ENCODE measurements around the gene TMEM184B.

The TMEM184B gene

DNA sequence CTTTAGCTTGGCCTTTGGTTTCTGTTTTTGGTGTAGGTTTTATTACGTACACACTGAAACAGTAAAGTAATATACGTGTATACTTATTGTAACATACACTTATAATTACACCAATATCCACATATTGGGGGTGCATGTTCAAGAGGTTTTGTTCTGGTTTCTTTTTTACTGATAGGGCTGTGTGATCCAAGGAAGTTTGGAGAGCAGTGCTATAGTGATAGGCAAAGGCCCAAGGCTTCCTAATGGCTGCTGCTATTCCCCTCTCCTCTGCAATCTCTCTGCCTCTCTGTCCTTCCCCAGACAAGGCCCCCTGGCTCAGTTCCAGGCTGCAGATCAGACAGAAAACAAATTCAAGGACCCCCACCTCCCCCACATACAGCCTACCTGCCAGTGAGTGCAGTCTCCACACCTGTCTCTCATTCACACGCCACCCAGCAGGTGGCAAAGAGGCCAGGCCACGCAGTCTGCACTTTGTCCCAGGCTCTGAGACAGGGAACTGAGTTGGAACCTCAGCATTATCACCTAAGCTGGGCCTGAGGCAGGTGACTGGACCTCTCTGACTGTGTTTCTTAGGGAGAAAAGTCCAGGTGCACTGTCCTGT, 15.1 kb downstream of the TMEM184B start:
- no peak overlapping the region for H3K9ac ChIP-seq (ENCODE audit: low read length)
- H3K9me3 ChIP-seq (ENCODE audit: control insufficient read depth, insufficient read depth, low read depth, low read length), result no peaks in the 10 kb centered on the region
- H3K27me3 ChIP-seq (ENCODE audit: control insufficient read depth, insufficient read depth, low read length), result no peaks in the 10 kb centered on the region
- no peak overlapping the region for H3K4me3 ChIP-seq (ENCODE audit: low read depth, low read length)
- H3K36me3 ChIP-seq (ENCODE audit: control insufficient read depth, insufficient read depth, low read length), result no peaks in the 10 kb centered on the region
- peaks cover 13% of the 10 kb centered on the region; the same call in 1 of the 2 replicates for H3K4me1 ChIP-seq (ENCODE audit: control insufficient read depth, insufficient read depth, low read length)
- no peak overlapping the region for H3K27ac ChIP-seq (ENCODE audit: low read depth, low read length)

DNA sequence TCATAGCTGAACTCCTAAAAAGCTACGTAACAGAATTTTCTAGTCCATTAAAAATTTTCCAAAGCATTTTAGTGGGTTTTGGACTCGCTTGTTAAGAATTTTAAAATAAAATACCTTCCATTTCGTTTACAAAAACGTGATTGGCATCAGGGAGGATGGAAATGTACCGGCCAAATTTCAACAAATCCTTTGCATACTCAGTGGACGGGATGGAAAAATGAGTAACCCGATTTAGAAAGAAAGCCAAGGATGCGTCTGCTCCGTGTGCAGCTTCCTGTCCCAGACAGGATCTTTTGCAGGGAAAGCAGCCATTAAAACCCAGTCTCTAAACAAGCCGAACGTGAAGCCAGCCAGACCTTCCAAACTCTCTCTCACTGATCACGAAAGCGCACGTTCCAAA, 15.6 kb downstream of the TMEM184B start:
- no peak overlapping the region for H3K27ac ChIP-seq (ENCODE audit: low read depth, low read length)
- no peaks in the 10 kb centered on the region for H3K9me3 ChIP-seq (ENCODE audit: control insufficient read depth, insufficient read depth, low read depth, low read length)
- H3K36me3 ChIP-seq (ENCODE audit: control insufficient read depth, insufficient read depth, low read length), result peaks cover 2% of the 10 kb centered on the region; the same call in 1 of the 2 replicates
- H3K4me3 ChIP-seq (ENCODE audit: low read depth, low read length), result no peak overlapping the region
- no peaks in the 10 kb centered on the region for H3K27me3 ChIP-seq (ENCODE audit: control insufficient read depth, insufficient read depth, low read length)
- H3K9ac ChIP-seq (ENCODE audit: low read length), result no peak overlapping the region
- H3K4me1 ChIP-seq (ENCODE audit: control insufficient read depth, insufficient read depth, low read length), result peaks cover 8% of the 10 kb centered on the region; the same call in 1 of the 2 replicates

DNA sequence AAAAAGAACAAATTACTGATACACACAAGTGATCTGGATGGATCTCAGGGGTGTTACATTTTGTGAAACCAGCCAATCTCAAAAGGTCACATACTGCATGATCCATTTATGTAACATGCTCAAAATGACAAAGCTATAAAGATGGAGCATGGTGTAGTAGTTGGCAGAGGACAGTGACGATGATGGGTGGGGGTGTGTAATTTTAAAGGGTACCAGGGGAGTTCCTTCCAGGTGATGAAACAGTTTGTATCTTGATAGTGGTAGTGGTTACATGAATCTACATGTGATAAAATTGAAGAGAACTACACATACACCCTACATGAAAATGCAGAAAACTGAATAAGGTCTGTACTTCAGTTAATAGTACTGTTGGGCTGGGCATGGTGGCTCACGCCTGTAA, 17.1 kb downstream of the TMEM184B start:
- Histone ChIP-seq H3K27ac (ENCODE audit: low read depth, low read length) (no peak overlapping the region), H3K9ac (ENCODE audit: low read length) (no peak overlapping the region)

DNA sequence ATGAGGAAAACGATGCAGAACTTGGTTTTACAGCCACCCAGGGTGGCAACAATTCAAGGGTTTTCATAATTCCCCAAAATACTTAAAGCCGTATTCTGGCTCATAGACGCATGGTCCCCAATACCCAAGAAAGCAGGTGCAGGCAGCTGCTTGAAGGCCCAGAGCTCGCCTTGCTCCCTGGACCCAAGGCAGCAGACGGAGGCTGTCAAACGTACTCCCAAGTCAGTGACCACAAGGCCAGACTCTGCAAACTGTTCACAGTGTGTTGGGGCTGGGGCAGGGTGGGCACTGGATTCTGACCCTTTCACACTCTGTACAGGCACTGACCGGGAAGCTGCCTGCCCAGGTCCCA, 21.5 kb downstream of the TMEM184B start:
- Histone ChIP-seq H3K27ac (ENCODE audit: low read depth, low read length) (no peak overlapping the region), H3K27me3 (ENCODE audit: control insufficient read depth, insufficient read depth, low read length) (no peaks in the 10 kb centered on the region), H3K9me3 (ENCODE audit: control insufficient read depth, insufficient read depth, low read depth, low read length) (no peaks in the 10 kb centered on the region), H3K4me3 (ENCODE audit: low read depth, low read length) (no peak overlapping the region), H3K4me1 (ENCODE audit: control insufficient read depth, insufficient read depth, low read length) (no peaks in the 10 kb centered on the region), H3K9ac (ENCODE audit: low read length) (no peak overlapping the region), H3K36me3 (ENCODE audit: control insufficient read depth, insufficient read depth, low read length) (peaks cover 20% of the 10 kb centered on the region)

More for the DNA sequence above, 17.1 kb downstream of the TMEM184B start:
- no peaks in the 10 kb centered on the region for H3K27me3 ChIP-seq (ENCODE audit: control insufficient read depth, insufficient read depth, low read length)
- peaks cover 6% of the 10 kb centered on the region; the same call in 1 of the 2 replicates for H3K4me1 ChIP-seq (ENCODE audit: control insufficient read depth, insufficient read depth, low read length)
- H3K9me3 ChIP-seq (ENCODE audit: control insufficient read depth, insufficient read depth, low read depth, low read length), result no peaks in the 10 kb centered on the region
- H3K36me3 ChIP-seq (ENCODE audit: control insufficient read depth, insufficient read depth, low read length), result peaks cover 2% of the 10 kb centered on the region; the same call in 1 of the 2 replicates
- H3K4me3 ChIP-seq (ENCODE audit: low read depth, low read length), result no peak overlapping the region

DNA sequence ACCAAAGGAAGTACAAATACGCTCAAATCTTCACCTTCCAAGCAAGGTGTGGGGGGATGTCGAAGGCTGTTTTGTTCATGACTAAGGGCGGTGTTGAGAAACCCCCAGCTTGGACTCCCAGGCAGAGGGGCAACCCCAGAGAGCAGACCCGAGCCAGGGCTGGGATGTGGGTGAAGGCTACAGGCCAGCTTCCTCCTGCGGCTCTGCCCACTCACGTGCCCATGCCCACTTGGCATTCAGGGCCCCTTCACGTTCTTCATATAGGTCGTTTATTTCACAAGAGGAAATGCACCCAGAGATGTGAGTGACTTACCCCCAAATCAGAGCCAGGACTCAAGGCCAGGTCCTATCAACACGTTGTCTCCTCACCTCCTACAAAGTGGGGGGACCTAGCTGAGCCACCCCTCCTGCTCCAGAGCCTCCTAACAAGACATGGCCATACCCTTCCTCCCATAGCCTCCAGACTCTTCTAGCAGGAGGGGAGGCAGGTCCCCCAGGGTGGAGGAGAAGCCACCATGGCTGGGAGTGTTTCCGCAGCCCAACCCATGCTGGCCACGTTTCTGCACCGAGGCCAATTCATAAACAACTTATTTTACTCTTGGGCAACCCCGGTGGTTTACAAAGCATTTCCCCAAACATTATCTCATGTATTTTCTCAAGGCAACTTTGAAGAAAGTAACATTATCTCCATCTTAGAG, 22.0 kb downstream of the TMEM184B start:
- Histone ChIP-seq H3K27ac (ENCODE audit: low read depth, low read length) (no peak overlapping the region), H3K9ac (ENCODE audit: low read length) (no peak overlapping the region), H3K36me3 (ENCODE audit: control insufficient read depth, insufficient read depth, low read length) (peaks cover 26% of the 10 kb centered on the region), H3K4me3 (ENCODE audit: low read depth, low read length) (no peak overlapping the region), H3K4me1 (ENCODE audit: control insufficient read depth, insufficient read depth, low read length) (no peaks in the 10 kb centered on the region), H3K27me3 (ENCODE audit: control insufficient read depth, insufficient read depth, low read length) (no peaks in the 10 kb centered on the region), H3K9me3 (ENCODE audit: control insufficient read depth, insufficient read depth, low read depth, low read length) (no peaks in the 10 kb centered on the region)

DNA sequence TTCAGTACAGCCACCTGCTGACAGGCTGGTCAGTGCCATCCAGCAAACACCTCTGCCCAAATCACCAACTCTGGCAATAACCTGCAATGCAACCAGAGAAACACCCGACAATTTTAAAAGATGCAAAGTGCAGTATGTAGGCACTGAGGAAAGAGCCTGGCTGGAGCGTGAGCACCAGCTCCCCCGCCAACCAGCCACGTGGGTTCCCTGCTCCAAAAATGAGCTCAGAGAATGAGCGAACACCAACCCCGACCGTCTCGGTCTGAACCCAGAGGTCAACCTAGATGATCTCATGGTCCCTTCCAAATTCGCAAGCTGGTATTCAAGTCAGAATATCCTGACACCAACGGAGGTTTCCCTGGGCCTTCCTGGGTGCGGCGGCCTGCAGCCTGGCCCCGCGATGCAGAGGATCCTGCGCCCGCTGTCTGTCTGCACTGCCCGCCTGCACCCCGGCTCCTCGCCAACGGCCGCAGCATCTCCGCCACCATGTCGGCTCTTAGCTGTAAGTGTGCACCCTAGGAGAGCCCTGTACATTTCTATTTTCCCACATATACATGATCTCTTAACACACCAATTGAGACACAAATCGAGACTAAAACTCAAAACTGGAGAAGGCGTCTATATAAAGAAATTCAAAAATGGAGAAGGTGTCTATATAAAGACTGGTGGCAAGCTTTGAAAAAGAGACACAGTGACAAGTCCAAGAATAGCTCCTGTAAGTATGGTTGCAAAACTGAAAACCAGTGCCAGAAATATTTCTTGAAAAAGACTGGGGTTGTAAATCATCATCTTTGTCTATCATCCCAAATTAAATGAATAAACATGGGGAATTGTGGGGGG, 22.8 kb downstream of the TMEM184B start:
- Histone ChIP-seq H3K4me3 (ENCODE audit: low read depth, low read length) (no peak overlapping the region), H3K4me1 (ENCODE audit: control insufficient read depth, insufficient read depth, low read length) (no peaks in the 10 kb centered on the region), H3K9ac (ENCODE audit: low read length) (no peak overlapping the region), H3K9me3 (ENCODE audit: control insufficient read depth, insufficient read depth, low read depth, low read length) (no peaks in the 10 kb centered on the region), H3K27me3 (ENCODE audit: control insufficient read depth, insufficient read depth, low read length) (no peaks in the 10 kb centered on the region), H3K36me3 (ENCODE audit: control insufficient read depth, insufficient read depth, low read length) (peaks cover 27% of the 10 kb centered on the region), H3K27ac (ENCODE audit: low read depth, low read length) (no peak overlapping the region)

DNA sequence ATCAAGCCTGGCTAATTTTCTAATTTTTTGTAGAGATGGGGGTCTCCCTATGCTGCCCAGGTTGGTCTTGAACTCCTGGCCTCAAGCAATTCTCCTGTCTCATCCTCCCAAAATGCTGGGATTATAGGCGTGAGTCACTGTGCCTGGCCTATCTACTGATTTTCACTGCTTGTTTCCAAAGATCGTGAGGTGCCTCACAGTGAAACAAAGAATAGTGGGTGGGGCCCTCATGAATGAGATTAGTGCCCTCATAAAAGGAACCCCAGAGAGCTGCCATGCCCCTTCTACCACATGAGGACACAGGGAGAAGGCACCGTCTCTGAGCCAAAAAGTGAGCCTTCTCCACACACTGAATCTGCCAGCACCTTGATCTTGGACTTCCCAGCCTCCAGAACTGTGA, 23.5 kb downstream of the TMEM184B start:
- H3K4me1 ChIP-seq (ENCODE audit: control insufficient read depth, insufficient read depth, low read length), result no peaks in the 10 kb centered on the region
- H3K27me3 ChIP-seq (ENCODE audit: control insufficient read depth, insufficient read depth, low read length), result no peaks in the 10 kb centered on the region
- H3K4me3 ChIP-seq (ENCODE audit: low read depth, low read length), result no peak overlapping the region
- H3K9me3 ChIP-seq (ENCODE audit: control insufficient read depth, insufficient read depth, low read depth, low read length), result no peaks in the 10 kb centered on the region
- H3K9ac ChIP-seq (ENCODE audit: low read length), result no peak overlapping the region
- peaks cover 33% of the 10 kb centered on the region for H3K36me3 ChIP-seq (ENCODE audit: control insufficient read depth, insufficient read depth, low read length)
- no peak overlapping the region for H3K27ac ChIP-seq (ENCODE audit: low read depth, low read length)

DNA sequence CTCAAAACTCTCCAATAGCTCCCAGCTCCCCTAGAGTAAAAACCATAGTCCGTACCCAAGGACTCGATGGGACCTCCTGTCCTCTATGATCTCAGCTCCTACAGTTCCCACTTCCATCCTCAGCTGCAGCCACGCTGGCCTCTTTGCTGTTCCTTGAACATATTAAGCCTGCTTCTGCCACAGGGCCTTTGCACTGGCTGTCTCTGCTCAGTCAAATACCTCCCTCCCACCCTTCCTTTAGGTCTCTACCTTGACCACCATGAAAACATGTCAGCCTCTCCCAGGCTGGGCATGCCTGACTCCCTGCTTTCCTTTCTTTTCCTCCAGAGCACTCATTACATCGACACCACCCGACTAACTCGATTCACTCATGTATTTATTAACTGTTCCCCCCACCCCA, 24.5 kb downstream of the TMEM184B start:
- Histone ChIP-seq H3K27me3 (ENCODE audit: control insufficient read depth, insufficient read depth, low read length) (no peaks in the 10 kb centered on the region), H3K9me3 (ENCODE audit: control insufficient read depth, insufficient read depth, low read depth, low read length) (no peaks in the 10 kb centered on the region), H3K27ac (ENCODE audit: low read depth, low read length) (no peak overlapping the region), H3K4me1 (ENCODE audit: control insufficient read depth, insufficient read depth, low read length) (0 out of 2 replicates have a peak, but pooled peaks cover under 1% of the 10 kb centered on the region), H3K36me3 (ENCODE audit: control insufficient read depth, insufficient read depth, low read length) (peaks cover 40% of the 10 kb centered on the region), H3K9ac (ENCODE audit: low read length) (no peak overlapping the region), H3K4me3 (ENCODE audit: low read depth, low read length) (no peak overlapping the region)

DNA sequence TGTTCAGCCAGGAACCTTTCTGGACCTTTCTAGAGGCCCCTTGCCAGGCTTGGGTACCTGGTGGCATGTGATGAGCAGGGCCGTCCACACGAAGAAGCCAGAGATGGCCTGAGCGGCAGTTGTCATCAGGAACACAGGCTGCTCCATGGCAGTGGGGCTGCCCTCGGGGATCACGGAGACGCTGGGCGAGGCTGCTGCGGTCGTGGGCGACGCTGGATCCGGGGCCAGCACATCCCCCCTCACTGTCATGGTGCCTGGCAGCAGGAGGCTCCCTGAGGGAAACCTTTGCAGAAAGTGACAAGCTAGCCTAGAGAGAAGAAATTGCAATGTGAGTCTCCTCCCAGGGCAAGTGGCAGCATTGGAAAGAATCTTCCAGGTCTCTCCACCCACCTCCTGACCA, 25.1 kb downstream of the TMEM184B start:
- Histone ChIP-seq H3K36me3 (ENCODE audit: control insufficient read depth, insufficient read depth, low read length) (peaks cover 40% of the 10 kb centered on the region), H3K27me3 (ENCODE audit: control insufficient read depth, insufficient read depth, low read length) (no peaks in the 10 kb centered on the region), H3K9ac (ENCODE audit: low read length) (no peak overlapping the region), H3K4me1 (ENCODE audit: control insufficient read depth, insufficient read depth, low read length) (peaks cover 3% of the 10 kb centered on the region; the same call in 1 of the 2 replicates), H3K27ac (ENCODE audit: low read depth, low read length) (no peak overlapping the region), H3K9me3 (ENCODE audit: control insufficient read depth, insufficient read depth, low read depth, low read length) (no peaks in the 10 kb centered on the region), H3K4me3 (ENCODE audit: low read depth, low read length) (no peak overlapping the region)

DNA sequence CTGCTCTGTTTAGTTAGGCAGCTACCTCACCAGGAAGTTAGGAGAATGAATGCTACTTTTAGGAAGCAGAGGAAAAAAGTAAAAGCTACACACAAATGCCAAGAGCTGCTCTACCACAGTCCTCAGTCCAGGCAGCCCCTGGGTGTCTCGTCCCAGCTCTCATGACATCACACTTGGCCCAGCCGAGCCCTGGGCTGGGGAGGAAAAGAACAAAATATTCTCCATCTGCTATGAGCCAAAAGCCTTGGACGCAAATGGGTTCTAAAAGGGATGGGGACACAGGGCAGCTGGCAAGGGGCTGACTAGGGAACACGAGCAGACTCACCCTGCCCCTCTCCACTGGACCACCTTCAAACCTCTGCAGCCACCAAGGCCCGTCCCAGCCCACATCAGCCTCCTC, 26.1 kb downstream of the TMEM184B start:
- Histone ChIP-seq H3K27me3 (ENCODE audit: control insufficient read depth, insufficient read depth, low read length) (no peaks in the 10 kb centered on the region), H3K4me3 (ENCODE audit: low read depth, low read length) (no peak overlapping the region), H3K4me1 (ENCODE audit: control insufficient read depth, insufficient read depth, low read length) (peaks cover 3% of the 10 kb centered on the region; the same call in 1 of the 2 replicates), H3K27ac (ENCODE audit: low read depth, low read length) (no peak overlapping the region), H3K9ac (ENCODE audit: low read length) (no peak overlapping the region), H3K36me3 (ENCODE audit: control insufficient read depth, insufficient read depth, low read length) (peaks cover 38% of the 10 kb centered on the region), H3K9me3 (ENCODE audit: control insufficient read depth, insufficient read depth, low read depth, low read length) (no peaks in the 10 kb centered on the region)

Data from HUES6 (cell line).